ENCODE data around the gene FGD4.

The FGD4 gene

DNA sequence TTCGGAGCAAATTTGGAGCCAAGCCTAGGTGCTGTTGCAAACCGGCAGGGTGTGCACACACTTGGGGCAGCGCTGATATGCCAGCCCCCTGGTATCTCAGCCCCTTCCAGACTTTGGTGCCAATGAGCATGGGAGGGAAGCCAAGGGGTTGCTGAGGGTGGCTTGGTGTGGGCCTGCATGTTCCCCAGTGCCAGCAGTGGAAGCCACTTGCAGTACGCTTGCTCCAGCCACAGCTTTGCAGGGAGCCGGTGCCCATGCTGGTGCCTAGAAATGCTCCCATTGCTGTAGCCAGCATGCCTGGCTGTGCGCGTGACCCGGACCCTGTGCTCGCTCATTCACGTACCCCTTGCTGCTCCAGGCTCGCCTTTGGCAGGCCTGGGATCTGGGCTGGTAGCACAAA lies 212.6 kb downstream of the FGD4 start:
- DNase-seq (ENCODE audit: low spot score): no peak

DNA sequence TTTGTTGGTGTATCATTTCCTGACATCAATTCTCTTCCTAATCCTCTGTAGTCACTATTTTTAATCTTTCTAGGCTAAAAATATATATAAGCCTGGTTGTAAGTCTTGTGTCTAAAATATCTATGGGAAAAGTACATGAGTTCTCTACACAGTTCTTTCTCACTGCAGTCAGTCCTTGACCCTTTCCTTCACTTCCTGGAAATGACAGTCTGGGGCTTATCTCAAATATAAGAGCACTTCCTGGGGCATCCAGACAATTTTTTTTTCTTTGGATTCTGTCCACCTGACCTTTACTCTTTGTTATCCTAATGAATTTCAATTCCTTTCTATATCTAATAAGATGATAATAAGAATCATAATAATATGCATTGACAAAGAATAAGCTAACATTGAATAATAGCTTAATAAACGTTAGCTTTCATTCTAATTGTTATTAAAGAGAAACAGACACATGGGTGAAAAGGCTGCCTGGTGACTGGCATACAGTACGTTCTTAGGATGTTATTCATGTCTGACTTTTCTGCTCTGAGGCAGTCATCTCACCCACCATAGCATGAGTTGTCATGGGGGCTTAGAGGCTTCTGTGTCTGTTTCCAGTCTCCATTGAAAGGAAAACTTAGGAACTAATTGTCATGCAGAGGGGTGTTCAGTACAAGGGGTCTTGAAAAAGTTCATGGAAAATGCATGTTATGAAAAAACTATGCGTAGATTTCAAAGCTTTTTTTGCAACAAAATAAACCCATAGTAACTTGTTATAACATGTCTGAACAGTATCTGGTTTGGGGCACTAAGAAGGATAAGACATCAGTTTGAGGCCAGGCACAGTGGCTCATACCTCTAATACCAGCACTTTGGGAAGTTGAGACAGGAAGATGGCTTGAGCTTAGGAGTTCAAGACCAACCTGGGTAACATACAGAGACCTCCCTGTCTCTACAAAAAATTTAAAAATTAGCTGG lies 213.6 kb downstream of the FGD4 start:
- no peak for DNase-seq (ENCODE audit: low spot score)

DNA sequence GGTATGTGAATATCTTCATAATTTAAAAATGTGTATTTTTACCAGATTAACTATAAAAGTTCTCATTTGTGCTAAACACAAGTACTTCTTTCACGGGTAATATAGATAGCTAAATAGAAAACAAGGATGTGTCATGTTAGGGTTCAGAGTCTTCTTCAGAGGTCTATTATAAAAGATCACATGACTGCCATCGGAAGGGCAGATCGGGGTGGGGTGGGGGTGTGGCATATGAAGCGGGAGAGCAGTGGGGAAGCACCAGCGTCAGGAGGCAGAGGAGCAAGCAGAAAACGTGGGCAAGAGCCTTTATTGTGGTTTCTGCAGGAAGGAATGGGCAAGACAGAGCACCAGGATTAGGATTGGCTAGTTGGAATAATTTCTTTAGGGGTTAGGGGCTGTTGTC lies 216.1 kb downstream of the FGD4 start:
- no peak for DNase-seq (ENCODE audit: low spot score)

DNA sequence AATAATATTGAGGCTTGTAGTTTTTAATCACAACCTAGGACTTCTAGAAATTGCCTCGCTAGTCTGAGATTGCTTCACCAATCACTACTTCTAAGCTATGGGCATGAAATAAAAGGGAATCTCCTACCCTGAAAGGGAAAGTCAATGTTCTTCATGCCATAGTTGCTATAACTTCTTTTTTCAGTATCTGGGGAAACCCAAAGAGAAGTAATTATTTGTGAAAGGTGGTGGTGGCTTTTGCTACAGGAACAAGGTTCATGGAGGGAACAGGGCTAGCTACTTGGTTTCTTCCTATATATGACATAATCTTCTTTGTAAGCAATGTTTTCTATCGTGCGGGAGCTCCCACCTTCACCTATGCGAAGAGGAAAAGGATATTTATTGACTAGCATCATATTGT lies 218.2 kb downstream of the FGD4 start:
- DNase-seq (ENCODE audit: low spot score): no peak

DNA sequence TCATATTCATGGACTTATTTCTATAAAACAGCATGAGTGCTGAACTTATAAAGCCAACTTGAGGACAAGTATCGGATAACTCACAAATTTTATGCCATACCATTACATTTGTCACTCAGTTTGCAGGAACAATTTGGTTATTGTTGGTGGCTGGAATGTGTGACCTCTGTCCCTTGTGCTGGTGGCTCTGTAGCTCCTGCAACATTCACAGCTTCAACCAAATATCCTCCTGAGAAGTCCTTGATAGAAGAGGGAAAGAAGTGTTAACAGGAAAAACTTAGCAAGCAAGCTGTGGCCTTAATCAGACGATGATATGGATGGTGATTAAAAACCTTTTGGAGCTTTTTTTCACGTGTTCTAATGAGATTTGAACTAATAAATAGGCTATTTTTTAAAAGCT lies 218.8 kb downstream of the FGD4 start:
- DNase-seq (ENCODE audit: low spot score): no peak

DNA sequence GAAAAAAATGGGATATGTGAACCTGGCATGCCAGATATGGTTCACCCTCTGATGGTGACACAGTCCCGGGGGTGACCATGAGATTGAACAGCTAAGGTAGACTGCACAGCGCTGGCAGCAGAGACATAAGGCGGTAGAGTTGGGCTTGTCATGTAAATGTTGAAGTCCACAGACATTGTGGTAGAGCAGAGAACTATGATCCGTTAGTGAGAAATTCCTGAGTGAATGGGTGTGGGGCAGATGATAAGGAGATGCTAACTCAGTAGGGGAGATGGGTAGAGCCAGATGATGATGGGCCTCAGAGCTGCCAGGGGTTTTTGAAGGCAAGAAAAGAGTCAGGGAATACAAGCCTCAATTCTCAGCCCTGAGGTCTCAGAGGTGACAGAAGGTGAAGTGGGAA lies 228.6 kb downstream of the FGD4 start:
- no peak for DNase-seq (ENCODE audit: low spot score)

DNA sequence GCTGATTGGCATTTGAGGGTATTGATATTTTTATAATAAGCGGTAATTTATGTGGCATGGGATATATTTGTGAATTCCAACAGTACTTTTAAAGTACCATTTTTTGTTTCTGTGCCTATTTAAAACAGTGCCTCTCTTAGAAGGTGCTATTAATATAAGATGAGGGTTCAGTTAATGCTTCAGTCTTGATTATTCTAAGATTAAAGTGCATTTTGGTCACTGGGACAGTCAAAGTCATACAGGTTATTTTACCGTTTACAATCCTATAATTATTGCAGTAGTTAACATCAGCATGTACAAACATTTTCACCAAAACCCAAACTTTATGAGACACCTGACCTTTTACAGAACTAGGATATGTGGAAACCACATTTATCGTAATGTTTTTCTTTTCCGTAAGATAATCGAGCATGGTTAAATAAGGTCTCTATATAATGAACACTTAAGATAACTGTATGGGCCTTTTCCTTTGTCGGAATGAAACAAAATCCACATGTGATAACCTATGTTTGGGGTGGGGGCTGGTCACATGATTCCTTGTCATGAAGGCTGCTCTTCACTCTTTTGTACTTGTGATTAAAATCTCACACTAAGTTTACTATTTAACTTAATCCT lies 242.0 kb downstream of the FGD4 start:
- no peak for DNase-seq (ENCODE audit: low spot score)

DNA sequence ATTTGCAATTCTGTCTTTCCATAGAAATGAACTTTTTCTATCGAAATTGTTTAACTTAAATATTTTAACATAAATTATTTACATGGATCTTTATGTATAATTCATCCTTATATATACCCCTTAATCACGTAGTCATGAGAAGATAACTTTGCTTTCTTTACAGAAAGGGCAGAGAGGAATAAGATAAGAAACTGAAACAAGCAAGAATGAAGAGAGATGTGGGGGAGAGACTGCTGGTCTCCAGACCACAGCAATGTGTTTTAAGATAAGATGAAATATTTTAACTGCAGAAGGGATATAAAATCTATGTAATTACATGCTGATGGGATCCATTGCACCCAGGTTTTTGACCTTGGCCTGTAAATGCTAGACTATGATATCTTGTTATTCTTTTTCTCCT lies 245.1 kb downstream of the FGD4 start:
- DNase-seq (ENCODE audit: low spot score): no peak

DNA sequence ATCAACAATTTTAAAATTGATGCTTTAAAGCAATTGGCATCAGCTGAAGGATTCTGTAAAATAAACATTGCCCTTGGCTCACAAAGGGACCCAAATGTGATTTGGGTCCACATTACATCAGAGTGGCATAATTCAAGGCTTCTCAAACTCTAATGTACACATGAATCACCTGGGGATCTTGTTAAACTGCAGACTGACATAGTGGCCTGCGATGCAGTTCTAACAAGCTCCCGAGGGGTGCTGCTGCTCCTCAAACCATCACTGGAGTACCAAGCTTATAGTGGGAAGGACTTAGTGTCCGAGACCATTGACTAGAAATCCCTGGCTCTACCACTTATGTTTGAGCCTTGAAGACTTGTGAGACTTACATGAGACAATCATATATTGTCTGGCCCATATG lies 247.9 kb downstream of the FGD4 start:
- no peak for DNase-seq (ENCODE audit: low spot score)

DNA sequence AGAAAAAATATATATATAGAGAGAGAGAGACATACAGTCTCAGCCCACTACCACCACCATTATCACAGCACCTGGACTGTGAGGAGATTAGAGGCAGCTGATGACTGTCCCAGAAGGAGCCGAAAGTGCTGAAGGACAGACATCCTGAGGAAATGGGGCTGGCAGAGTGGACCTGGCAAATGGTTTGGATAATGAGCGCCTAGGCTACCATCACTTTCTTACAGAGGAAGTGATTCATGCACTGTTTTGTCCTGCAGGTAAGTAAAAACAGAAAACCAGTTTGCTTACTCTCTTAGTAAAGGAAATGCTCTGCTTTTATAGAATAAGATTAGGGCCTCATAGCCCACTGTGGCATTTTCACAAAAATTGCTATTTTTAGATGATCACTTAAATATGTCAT lies 251.2 kb downstream of the FGD4 start:
- no peak for DNase-seq (ENCODE audit: low spot score)

DNA sequence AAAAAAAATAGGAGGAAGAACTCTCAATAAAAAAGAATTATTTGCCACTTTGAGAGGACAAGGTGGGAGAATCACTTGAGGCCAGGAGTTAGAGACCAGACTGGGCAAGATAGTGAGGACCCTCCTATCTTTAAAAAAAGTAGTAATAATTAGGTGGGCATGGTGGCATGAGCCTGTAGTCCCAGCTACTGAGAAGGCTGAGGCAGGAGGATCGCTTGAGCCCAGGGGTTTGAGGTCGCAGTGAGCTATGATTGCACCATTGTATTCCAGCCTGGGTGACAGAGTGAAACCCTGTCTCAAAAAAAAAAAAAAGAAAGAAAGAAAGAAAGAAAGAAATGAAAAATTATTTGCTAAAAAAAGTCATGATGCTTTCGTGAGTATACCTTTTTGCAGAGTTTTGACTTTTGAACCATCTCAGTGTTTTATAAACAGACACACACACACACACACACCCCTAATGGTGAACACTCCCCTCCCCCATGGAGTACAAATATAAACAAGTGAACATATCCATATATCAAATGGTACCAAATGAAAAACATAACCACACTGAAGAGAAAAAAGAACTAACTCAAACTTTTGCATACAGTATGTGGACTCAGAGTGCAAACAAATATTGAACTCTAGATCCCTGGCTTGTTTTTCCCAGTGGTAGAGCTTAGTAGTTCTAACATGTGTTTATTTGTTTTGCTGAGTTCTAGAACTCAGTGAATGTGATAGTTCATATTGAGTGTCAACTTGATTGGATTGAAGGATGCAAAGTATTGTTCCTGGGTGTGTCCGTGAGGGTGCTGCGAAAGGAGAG lies 252.0 kb downstream of the FGD4 start:
- DNase-seq (ENCODE audit: low spot score): no peak

DNA sequence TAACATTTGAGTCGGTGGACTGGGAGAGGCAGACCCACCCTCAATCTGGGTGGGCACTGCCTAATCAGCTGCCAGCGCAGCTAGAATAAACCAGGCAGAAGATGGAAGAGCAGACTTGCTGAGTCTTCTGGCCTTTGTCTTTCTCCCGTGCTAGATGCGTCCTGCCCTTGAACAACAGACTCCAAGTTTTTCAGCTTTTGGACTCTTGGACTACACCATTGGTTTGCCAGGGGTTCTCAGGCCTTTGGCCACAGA lies 252.5 kb downstream of the FGD4 start:
- no peak for DNase-seq (ENCODE audit: low spot score)

DNA sequence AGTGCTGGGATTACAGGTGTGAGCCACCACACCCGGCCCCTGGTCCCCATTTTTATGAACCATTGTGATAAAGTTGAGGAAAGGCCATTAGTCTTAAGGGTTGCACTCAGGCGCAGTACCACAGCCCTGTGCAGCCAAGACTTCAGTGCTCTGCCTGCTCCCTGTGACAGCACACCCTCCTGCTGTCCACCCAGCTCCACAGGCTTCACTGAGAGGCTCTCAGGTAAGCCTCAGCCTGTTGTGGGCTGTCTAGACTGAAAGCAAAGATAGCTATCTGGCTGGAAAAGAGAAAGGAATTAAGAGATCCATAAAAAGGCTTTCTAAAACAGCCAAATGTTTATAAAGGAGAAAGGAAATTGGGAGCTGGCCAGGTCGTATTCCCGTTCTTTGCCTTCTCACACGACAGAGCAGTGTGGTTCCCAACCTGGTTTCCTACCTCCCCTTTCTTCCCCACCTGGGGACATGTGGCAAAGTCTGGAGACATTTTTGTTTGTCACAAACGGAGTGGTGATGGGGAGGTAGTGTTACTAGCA lies 260.6 kb downstream of the FGD4 start:
- no peak for DNase-seq (ENCODE audit: low spot score)

DNA sequence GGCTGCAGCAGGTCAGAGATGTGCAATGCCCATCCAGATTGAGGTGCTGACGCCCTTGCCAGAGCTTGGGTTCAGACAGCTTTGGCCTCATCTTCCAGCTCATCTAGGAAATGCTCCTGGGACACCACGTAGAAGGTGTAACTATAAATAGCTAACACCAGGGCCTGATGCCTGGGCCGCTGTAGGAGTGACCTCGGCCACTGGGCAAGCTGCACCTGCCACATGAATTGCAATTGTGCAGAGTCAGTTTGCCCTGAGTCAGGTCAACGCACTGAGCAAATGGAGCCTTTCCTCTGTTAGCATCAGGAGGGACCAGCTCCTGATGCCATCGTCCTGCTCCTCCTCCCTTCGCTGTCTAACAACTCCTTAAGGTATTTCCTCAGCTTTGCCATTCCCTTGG lies 262.3 kb downstream of the FGD4 start:
- DNase-seq (ENCODE audit: low spot score): no peak

DNA sequence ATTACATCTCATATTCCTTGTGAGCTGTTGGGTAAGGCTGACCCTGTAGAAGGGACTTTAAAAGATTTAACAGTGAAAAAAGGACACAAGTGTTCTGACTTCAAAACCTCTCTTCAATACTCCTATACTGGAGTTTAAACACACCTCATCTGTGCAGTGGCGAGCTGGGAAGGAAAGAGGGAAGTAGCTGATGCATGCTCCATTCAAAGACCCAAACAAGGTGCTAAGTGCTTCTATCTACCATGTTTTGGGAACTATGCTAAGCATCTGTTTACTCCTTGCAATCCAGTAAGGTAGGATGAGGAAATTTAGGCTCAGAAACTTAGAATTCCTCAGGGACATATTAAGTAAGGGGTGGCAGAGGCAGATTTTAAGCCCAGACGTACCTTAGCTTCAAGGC lies 263.3 kb downstream of the FGD4 start:
- DNase-seq (ENCODE audit: low spot score): no peak

DNA sequence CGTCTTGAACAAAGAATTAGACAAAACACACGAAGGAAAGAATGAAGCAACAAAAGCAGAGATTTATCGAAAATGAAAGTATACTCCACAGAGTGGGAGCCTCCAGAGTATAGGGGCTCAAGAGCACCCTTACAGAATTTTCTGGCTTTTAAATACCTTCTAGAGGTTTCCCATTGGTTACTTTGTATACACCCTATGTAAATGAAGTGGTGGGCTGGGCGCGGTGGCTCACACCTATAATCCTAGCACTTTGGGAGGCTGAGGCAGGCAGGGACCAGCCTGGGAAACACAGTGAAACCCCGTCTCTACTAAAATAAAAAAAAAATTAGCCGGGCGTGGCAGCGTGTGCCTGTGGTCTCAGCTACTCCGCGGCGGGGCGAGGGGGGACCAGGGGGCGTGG lies 266.7 kb downstream of the FGD4 start:
- DNase-seq (ENCODE audit: low spot score): no peak

DNA sequence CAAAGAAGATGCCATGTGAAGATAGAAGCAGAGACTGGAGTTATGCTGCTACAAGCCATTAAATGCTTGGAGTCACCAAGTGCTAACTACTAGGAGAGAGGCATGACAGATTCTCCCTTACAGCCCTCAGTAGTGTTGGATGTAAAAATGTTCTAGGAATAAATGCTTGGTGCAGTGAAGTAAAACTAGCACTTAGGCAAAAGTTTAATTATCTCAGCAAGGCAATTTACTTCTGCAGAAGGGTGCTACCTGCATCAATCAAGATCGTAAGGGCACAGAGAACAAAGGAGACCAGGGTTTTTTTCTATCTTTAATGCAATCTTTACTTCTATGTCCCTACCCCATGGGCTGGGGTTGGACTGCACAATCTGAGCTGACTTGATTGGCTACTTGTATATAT lies 270.2 kb downstream of the FGD4 start:
- DNase-seq (ENCODE audit: low spot score): no peak

DNA sequence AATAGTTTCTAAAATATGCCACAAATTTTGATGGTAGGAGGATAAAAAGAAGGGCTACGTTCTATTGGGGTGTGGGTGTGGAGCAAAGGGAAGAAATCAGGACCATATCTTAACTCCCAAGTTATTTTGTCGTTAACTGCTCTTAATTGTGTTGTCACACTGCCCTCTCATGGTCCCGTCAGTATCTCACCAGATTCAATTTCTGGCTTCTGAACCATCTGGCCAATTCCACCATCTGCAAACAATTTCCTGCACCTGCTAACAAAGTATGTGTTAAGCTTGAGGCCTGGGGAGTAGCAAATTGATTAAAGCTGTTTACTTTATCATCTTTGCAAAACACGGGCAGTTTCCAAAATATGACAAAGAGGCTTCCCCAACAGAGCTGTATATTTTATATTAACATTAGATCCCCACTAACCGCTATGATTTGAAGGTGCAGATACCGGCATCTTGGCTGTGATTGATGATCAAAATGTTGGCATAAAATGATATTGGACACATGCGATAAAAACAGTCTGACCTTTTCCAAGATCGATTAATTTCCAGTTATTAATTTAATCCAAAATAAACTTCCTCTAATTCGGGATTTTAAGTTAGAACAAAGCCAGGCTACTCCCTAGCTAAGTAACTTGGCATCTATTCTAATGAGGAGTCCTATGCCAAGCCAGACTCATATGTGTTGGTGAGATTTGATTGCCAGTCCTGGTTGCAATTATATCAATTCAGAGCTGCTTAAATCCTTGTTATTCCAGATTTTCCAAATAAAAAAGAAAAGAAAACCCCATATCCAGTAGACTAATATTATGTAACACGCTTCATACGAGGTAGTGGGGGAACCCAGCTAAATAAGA lies 272.8 kb downstream of the FGD4 start:
- peak; percentile 34 for DNase-seq (ENCODE audit: low spot score)

DNA sequence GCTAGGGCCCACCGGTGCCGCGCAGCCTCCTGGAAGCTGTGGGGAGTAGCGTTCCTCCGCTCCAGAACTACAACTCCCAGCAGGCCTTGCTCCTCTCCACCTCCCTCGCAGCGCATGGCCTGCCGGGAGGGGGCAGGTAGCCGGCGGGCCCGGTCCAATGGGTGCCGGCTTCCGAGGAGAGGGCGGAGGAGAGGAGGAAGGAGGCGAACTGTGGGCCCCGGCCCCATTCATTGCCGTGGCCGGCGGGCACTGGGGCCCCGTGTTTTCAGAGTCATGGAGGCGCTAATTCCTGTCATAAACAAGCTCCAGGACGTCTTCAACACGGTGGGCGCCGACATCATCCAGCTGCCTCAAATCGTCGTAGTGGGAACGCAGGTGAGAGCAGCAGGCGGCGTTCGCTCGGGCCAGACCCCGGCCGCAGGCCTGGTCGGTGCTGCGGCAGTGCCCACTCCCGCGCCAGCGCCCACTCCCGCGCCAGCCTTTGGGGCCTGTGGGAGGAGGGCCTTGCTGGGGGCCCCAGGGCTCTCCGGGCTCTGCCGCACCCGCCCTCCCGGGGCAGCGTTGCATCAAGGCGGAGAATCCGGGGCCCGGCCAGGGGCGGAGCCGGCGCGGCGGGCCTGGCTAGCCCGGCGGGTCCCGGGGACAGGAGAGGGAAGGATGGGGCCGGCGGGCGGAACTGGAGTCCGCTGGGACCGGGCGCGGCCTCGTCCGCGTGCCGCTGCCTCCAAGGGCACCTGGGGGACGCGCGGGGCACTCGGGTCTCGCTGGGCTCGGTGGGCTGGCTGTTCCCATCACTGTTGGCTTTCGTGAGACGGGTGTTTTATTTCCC lies 279.9 kb downstream of the FGD4 start, which contains the start of gene DNM1L:
DNM1L (plus strand) TSS at position 211 of the 829 bp plus-strand sequence; CDS start at position 274, 63 bp downstream.
- DNase-seq (ENCODE audit: low spot score): peak; percentile 94

DNA sequence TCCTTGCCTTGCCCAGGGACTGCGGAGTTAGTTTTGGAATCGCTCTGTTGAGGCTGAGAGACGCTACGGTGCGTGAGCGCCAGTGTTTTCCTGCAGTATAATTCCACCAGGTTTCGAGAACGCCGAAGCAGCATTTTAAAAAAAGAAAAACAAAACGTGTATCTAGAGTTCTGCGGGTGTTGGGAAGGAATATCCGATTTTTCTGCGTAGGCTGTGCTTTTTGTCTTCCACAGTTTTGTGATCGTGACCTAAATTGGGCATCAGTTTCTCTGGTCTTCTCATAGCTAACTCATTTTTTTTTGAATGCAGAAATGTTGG lies 280.5 kb downstream of the FGD4 start:
- no peak for DNase-seq (ENCODE audit: low spot score)

DNA sequence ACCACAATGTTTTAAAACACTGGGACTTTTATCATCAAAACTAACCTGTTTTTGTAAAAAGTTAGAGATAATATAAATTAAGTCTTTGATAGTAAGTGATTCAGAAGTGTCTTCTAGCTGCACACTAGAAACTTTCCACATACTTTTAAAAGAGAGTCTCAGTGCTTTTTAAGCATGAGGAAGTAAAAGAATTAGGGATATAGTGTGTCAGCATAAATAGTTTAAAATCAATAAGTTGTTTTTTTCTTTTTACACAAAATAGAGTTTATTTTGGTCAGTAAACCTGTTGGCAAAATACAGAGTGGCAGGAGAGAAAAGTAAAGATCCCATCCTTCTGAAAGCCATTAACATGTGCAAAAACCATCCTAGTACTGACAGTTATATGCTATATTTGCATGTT lies 281.4 kb downstream of the FGD4 start:
- DNase-seq (ENCODE audit: low spot score): no peak

All from activated CD4-positive, alpha-beta T cell treated with anti-CD3 and anti-CD28 coated beads, Interleukin-2, Interleukin-4, amounts not matched to agents 100 ng/mL and 50 ng/mL, durations not matched to agents 16 hours and 8 hours (primary cell).